Testis (tissue), 3 donors: Measurements from ENCODE around the gene CACNB3. TPM values are rescaled to one million over a fixed set of nuclear protein-coding genes. Genes with fewer than 3 reads are reported as not detected.
A peak's percentile ranks its signal among the peaks of the same experiment; 100 is the strongest.

ENCODE experiments used
- DNase-seq: peaks from one replicate; pipeline ENCODE4 v3.0.0-alpha.2; 2019
- H3K27ac ChIP-seq, 2 donors: fragments of 200-600 bp; sonication (generic); one replicate each; pipeline ENCODE4 v1.5.1; 2019
- H3K27me3 ChIP-seq: fragments of 200-600 bp; sonication (generic); one replicate; pipeline ENCODE4 v1.5.1; 2019
- H3K36me3 ChIP-seq: fragments of 200-600 bp; sonication (generic); one replicate; pipeline ENCODE4 v1.5.1; 2017; ENCODE audit warnings: low read depth; ENCODE audit errors: missing control alignments
- H3K4me1 ChIP-seq: fragments of 200-600 bp; sonication (generic); one replicate; pipeline ENCODE4 v1.5.1; 2019
- H3K4me3 ChIP-seq, 2 donors: fragments of 200-600 bp; sonication (generic); one replicate each; pipeline ENCODE4 v1.5.1; 2017 to 2019
- H3K9me3 ChIP-seq: fragments of 200-600 bp; sonication (generic); one replicate; pipeline ENCODE4 v1.5.1; 2017
- CTCF ChIP-seq, 3 experiments: fragments of 450-650 bp in 2 of 3; fragments of 200-600 bp in 1 of 3; sonication (generic) in 1 of 3; IDR thresholded peaks; one replicate each; pipeline ENCODE4 v1.5.1; 2016 to 2019; ENCODE audit warnings: antibody characterized with exemption in 3 of 3, mild to moderate bottlenecking in 2 of 3, moderate library complexity in 1 of 3
- POLR2A ChIP-seq: fragments of 450-650 bp; IDR thresholded peaks from one replicate; pipeline ENCODE4 v1.6.1; 2017; ENCODE audit warnings: antibody characterized with exemption, mild to moderate bottlenecking, moderate library complexity
- WGBS, 2 donors: methylation state at CpG; one replicate each; pipeline ENCODE4 v1.1.5; 2018; 5-methylcytosine and 5-hydroxymethylcytosine counted together
- intact Hi-C: fragments of 100-400 bp; cut with DNase I; formaldehyde crosslinking; loops from one replicate; pipeline ENCODE4 v1.15.1; 2023; ENCODE audit warnings: low total_unique reads
- polyA plus RNA-seq: library from polyadenylated mRNA; stranded (reverse); fragments of 350-450 nt; fragmentation: Illumina TruSeq; extraction: RNeasy Lipid Tissue Mini Kit (QIAGEN cat#74804); gene quantifications from one replicate; pipeline ENCODE4 v1.2.3, GENCODE V29; 2014; ENCODE audit warnings: low read depth, low replicate concordance; ENCODE audit not compliant: insufficient read depth
- total RNA-seq, 2 donors: library from RNA; depleted of rRNA; stranded (reverse); fragments of >200 nt; gene quantifications; one replicate each; pipeline ENCODE4 v1.2.3, GENCODE V29; 2016

Gene CACNB3
- total and polyA plus RNA-seq, 3 donors from 2014 or later: 17.2 to 20.1 (median 19.3) TPM

- H3K4me3 ChIP-seq: no peak overlapping the region
- WGBS, 2 donors: 78 to 85% methylated on average over 3 of the region's 3 CpGs
- no peaks in the 10 kb centered on the region for H3K9me3 ChIP-seq
- H3K27ac ChIP-seq: no peak overlapping the region
- intact Hi-C loops: no loop called here
- H3K27me3 ChIP-seq: no peaks in the 10 kb centered on the region
- TF ChIP-seq POLR2A (no peak), CTCF (IDR thresholded peaks at IDR 0.05) (no peak)
- no peak for DNase-seq
- peaks cover 20% of the 10 kb centered on the region for H3K4me1 ChIP-seq
- H3K36me3 ChIP-seq: no peaks in the 10 kb centered on the region
Observed at GRCh38 chr12:48816143-48816854, 2.0 kb upstream of the CACNB3 start.

GRCh38 chr12:48818831-48819590 is 715 bp downstream of the CACNB3 start:
- no peaks in the 10 kb centered on the region for H3K27me3 ChIP-seq
- intact Hi-C loops: no loop called here
- H3K4me1 ChIP-seq: peaks cover 6% of the 10 kb centered on the region
- 23 to 29% methylated on average over 16 to 28 of the region's 37 CpGs for WGBS, 2 donors
- no peak for TF ChIP-seq POLR2A
- TF ChIP-seq CTCF (IDR thresholded peaks at IDR 0.05): no peak
- H3K9me3 ChIP-seq: no peaks in the 10 kb centered on the region
- peak overlapping the region; percentile 52 to 78 for H3K4me3 ChIP-seq
- H3K36me3 ChIP-seq: no peaks in the 10 kb centered on the region
- no peak for DNase-seq
- peak overlapping the region in 1 of 2 donors; percentile 65 for H3K27ac ChIP-seq

DNA sequence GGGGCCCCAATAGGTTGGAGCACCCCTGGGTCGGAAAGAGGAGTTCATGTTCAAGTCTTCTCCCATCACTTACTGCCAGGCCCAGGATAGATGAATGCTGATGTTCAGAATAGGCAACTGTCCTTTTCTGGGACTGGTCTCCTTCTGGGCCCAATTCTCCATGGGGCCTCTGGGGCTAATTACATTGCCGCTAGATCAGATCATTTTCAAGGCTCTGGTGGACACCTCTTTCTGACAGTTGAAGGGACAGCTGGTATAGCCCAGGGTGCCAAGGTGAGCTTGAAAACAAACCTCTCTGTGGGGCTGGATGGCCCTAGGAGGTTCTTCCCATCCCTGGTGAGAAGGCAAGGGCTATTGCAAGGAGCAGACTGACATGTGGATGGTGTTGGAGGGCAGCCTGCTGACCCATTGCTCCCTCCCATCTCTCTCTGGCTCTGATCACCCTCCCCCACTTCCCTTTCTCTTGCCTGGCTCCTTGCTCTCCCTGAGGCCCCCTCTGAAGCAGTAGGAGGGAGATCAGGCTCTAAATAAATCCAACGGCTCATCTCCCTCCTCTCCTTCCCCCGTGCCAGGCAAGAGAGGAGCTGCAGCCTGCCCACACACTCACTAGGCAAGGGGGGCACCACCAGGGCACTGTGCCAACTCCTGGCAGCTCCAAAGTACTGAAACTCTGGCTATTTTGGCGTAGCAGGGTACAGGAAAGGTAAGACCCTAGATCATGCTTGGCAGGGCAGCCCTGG is 1.9 kb downstream of the CACNB3 start:
- no peak overlapping the region for H3K4me3 ChIP-seq
- peaks cover 6% of the 10 kb centered on the region for H3K4me1 ChIP-seq
- intact Hi-C loops: no loop called here
- H3K27ac ChIP-seq: no peak overlapping the region
- H3K27me3 ChIP-seq: no peaks in the 10 kb centered on the region
- H3K36me3 ChIP-seq: no peaks in the 10 kb centered on the region
- TF ChIP-seq POLR2A (no peak), CTCF (IDR thresholded peaks at IDR 0.05) (no peak)
- DNase-seq: no peak
- H3K9me3 ChIP-seq: no peaks in the 10 kb centered on the region
- 72 to 75% methylated on average over 5 of the region's 5 CpGs for WGBS, 2 donors

DNA sequence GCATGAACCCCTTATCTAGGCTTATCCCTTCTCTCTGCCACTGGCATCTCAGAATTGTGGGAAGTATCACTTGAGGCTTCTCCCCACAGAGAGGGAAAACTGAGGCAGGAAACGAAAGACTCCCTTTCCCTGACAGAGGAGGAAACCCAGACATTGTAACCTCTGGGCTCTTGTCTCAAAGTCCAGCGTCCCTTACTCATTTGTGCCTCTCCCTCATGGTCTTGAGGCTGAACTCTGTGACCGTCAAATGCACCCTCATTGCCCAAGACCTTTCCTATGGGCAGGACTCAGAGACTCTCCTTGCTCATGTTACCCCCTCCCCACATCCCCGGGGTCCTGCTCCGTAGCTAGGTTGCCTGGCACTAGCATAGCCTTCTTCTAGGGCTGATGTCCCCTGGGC is 3.8 kb downstream of the CACNB3 start:
- H3K36me3 ChIP-seq: no peaks in the 10 kb centered on the region
- H3K4me3 ChIP-seq: no peak overlapping the region
- no peaks in the 10 kb centered on the region for H3K9me3 ChIP-seq
- intact Hi-C loops: no loop called here
- no peak for DNase-seq
- H3K27ac ChIP-seq: no peak overlapping the region
- H3K27me3 ChIP-seq: no peaks in the 10 kb centered on the region
- H3K4me1 ChIP-seq: peaks cover 1% of the 10 kb centered on the region
- no peak for TF ChIP-seq CTCF (IDR thresholded peaks at IDR 0.05)
- no peak for TF ChIP-seq POLR2A
- WGBS, 2 donors: 94 to 100% methylated on average over 2 to 5 of the region's 5 CpGs
